OCI-LY1 (cell line): ENCODE measurements around the gene CACNA1H.

ENCODE experiments used
- H2AFZ ChIP-seq: fragments of 200-600 bp; sonication (generic), shearing (Covaris generic); 2 replicates; pipeline ENCODE4 v1.6.0; 2014; ENCODE audit warnings: antibody characterized with exemption, mild to moderate bottlenecking, low read length
- H3F3A ChIP-seq: fragments of 200-600 bp; sonication (generic), shearing (Covaris generic); 2 replicates; pipeline ENCODE4 v1.6.0; 2014; ENCODE audit warnings: mild to moderate bottlenecking, antibody characterized with exemption, low read length, moderate library complexity; ENCODE audit not compliant: insufficient read depth
- H3K27ac ChIP-seq: fragments of 200-600 bp; sonication (generic); 2 replicates; pipeline ENCODE4 v1.5.1; 2014; ENCODE audit warnings: low read length, mixed run types, mild to moderate bottlenecking, low read depth; ENCODE audit not compliant: poor library complexity, severe bottlenecking
- H3K27me3 ChIP-seq: fragments of 200-600 bp; sonication (generic); 2 replicates; pipeline ENCODE4 v1.6.0; 2014; ENCODE audit warnings: antibody characterized with exemption, mild to moderate bottlenecking, low read length, moderate library complexity; ENCODE audit not compliant: insufficient read depth
- H3K36me3 ChIP-seq: fragments of 200-600 bp; sonication (generic); 2 replicates; pipeline ENCODE4 v1.6.1; 2014; ENCODE audit warnings: mild to moderate bottlenecking, antibody characterized with exemption, low read length, moderate library complexity, mixed read lengths; ENCODE audit not compliant: insufficient read depth
- H3K4me1 ChIP-seq: fragments of 200-600 bp; sonication (generic); 2 replicates; pipeline ENCODE4 v1.5.1; 2014; ENCODE audit warnings: mild to moderate bottlenecking, low read length, moderate library complexity; ENCODE audit not compliant: insufficient read depth, severe bottlenecking
- H3K4me2 ChIP-seq: fragments of 200-600 bp; sonication (generic), shearing (Covaris generic); 2 replicates; pipeline ENCODE4 v1.6.1; 2014; ENCODE audit warnings: low read length
- H3K4me3 ChIP-seq: fragments of 200-600 bp; sonication (generic); 2 replicates; pipeline ENCODE4 v1.5.1; 2014; ENCODE audit warnings: low read length, low read depth, mild to moderate bottlenecking, mixed read lengths; ENCODE audit not compliant: poor library complexity, severe bottlenecking
- H3K79me2 ChIP-seq: fragments of 200-600 bp; shearing (Covaris generic); 2 replicates; pipeline ENCODE4 v1.6.1; 2016; ENCODE audit warnings: mixed run types, low read length, mixed read lengths; ENCODE audit not compliant: insufficient read depth
- H3K9ac ChIP-seq: fragments of 200-600 bp; sonication (generic), shearing (Covaris generic); 2 replicates; pipeline ENCODE4 v1.6.1; 2014; ENCODE audit warnings: mild to moderate bottlenecking, low read length, mixed read lengths
- H3K9me2 ChIP-seq: fragments of 200-600 bp; sonication (generic), shearing (Covaris generic); 2 replicates; pipeline ENCODE4 v1.6.1; 2014; ENCODE audit warnings: low read depth, mild to moderate bottlenecking, low read length, mixed read lengths
- H3K9me3 ChIP-seq: fragments of 200-600 bp; shearing (Covaris generic); 2 replicates; pipeline ENCODE4 v1.6.1; 2014; ENCODE audit warnings: low read length, mixed read lengths
- H4K20me1 ChIP-seq: fragments of 200-600 bp; sonication (generic), shearing (Covaris generic); 2 replicates; pipeline ENCODE4 v1.6.0; 2016; ENCODE audit warnings: mild to moderate bottlenecking, low read length; ENCODE audit not compliant: insufficient read depth
- CTCF ChIP-seq: fragments of 200-600 bp; sonication (generic), shearing (Covaris generic); IDR thresholded peaks from 2 replicates; pipeline ENCODE4 v1.5.1; 2017; ENCODE audit warnings: mild to moderate bottlenecking, antibody characterized with exemption, low read length, moderate library complexity, mixed read lengths
- EZH2 ChIP-seq: fragments of 200-600 bp; sonication (generic), shearing (Covaris generic); IDR thresholded peaks from 2 replicates; pipeline ENCODE4 v1.8.0; 2017; ENCODE audit warnings: borderline replicate concordance, mixed run types, mild to moderate bottlenecking, antibody characterized with exemption, low read length, moderate library complexity, mixed read lengths

Gene CACNA1H

DNA sequence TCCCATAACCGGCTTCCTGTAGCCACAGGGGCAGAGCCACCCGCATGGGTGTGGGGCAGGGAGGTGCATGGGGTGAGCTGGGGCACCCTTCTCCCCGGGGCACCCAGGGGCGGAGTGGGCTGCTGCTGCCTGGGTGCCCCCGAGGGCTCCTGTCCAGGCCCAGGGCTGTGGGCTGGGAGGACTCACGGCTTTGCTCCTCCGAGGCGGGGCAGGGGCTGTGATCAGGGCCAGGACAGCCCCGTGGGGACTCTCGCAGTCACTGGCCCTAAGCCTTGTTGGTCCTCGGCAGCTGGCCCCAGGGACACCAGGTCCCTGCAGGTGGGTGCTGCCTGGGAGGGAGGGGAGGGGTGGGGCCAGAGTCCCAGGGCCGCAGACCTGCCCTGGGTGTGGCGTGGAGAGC is 19.7 kb downstream of the CACNA1H start:
- 0 out of 2 replicates have a peak, but pooled peaks cover 3% of the 10 kb centered on the region for H3K27me3 ChIP-seq
- no peaks in the 10 kb centered on the region for H4K20me1 ChIP-seq
- no peak overlapping the region for H3K4me3 ChIP-seq
- no peak overlapping the region for H3K27ac ChIP-seq
- no peak for TF ChIP-seq EZH2
- no peak for TF ChIP-seq CTCF
- H3K9ac ChIP-seq: no peak overlapping the region
- no peaks in the 10 kb centered on the region for H3K9me3 ChIP-seq
- H3K36me3 ChIP-seq: no peaks in the 10 kb centered on the region
- H3K79me2 ChIP-seq: no peaks in the 10 kb centered on the region
- no peaks in the 10 kb centered on the region for H3K9me2 ChIP-seq
- H3K4me1 ChIP-seq: no peaks in the 10 kb centered on the region
- H3F3A ChIP-seq: no peaks in the 10 kb centered on the region
- no peak overlapping the region for H3K4me2 ChIP-seq
- H2AFZ ChIP-seq: no peak overlapping the region

DNA sequence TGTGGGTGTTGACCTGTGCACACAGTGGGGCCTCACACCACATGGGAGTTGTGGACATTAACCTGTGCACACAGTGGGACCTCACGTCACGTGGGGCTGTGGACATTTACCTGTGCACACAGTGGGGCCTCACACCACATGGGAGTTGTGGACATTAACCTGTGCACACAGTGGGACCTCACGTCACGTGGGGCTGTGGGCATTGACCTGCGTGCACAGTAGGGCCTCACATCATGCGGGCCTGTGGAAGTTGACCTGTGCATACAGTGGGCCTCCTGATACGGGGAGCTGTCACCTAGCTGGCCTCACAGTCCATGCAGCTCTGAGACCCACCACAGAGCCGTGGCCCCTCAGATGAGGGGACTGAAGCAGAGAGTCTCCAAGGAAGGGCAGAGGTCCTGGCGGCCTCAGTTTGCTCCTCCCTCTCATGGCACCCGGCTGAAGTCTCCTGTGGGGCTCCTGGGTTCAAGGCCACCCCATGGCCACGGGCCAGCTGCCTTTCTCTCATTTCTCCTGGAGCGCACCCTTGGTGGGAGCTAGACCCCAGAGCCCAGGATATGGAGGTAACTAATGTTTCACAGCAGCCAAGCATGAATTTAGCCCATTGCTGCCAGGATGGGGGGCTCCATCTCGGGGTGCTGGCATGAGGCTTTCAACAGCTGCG is 21.0 kb downstream of the CACNA1H start:
- H3K36me3 ChIP-seq: no peaks in the 10 kb centered on the region
- H3K4me1 ChIP-seq: no peaks in the 10 kb centered on the region
- TF ChIP-seq EZH2 (no peak), CTCF (no peak)
- no peak overlapping the region for H3K9ac ChIP-seq
- no peaks in the 10 kb centered on the region for H3K9me2 ChIP-seq
- H3K79me2 ChIP-seq: no peaks in the 10 kb centered on the region
- 0 out of 2 replicates have a peak, but pooled peaks cover 3% of the 10 kb centered on the region for H3K27me3 ChIP-seq
- H2AFZ ChIP-seq: no peak overlapping the region
- no peaks in the 10 kb centered on the region for H3K9me3 ChIP-seq
- H3F3A ChIP-seq: no peaks in the 10 kb centered on the region
- H4K20me1 ChIP-seq: no peaks in the 10 kb centered on the region
- no peak overlapping the region for H3K4me2 ChIP-seq
- H3K4me3 ChIP-seq: no peak overlapping the region
- H3K27ac ChIP-seq: no peak overlapping the region

DNA sequence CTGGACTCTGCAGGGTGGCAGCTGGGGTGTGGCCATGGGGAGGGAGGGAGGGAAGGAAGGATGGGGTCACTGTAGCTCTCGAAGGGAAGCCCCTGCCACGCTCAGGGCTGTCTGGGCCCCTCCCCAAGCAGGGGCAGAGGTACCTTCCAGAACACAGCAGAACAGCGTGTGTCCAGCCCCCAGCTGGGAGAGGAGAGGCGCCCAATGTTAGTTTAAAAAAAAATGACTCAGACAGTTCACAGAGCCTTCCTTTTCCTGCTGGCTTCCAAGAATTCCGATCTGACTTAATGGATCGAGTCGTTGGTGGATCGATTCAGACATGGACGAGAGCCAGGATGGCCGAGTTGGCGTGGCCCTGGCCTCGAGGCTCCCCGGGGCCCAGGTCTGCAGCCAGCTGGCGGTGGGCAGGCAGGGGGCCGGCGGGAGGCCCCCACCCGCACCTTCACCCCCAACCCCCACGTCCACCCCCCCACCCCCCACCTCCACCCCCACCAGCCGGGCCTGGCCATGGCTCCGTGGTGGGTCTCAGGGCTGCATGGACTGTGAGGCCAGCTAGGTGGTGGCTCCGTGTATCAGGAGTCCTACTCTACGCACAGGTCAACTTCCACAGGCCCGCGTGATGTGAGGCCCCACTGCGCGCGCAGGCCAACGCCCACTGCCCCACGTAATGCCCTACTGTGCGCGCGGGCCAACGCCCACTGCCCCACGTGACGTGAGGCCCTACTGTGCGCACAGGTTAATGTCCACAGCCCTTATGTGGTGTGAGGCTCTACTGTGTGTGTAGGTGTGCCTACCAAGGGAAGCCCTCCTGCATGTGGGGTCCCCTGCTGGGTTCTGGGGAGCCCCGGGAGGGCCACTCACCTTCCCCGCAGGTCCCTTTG is 21.8 kb downstream of the CACNA1H start:
- H3K4me2 ChIP-seq: no peak overlapping the region
- no peaks in the 10 kb centered on the region for H3K4me1 ChIP-seq
- no peak overlapping the region for H3K27ac ChIP-seq
- H3K4me3 ChIP-seq: no peak overlapping the region
- H3K9ac ChIP-seq: no peak overlapping the region
- H3K9me2 ChIP-seq: no peaks in the 10 kb centered on the region
- H3F3A ChIP-seq: no peaks in the 10 kb centered on the region
- H2AFZ ChIP-seq: no peak overlapping the region
- H4K20me1 ChIP-seq: no peaks in the 10 kb centered on the region
- no peaks in the 10 kb centered on the region for H3K9me3 ChIP-seq
- H3K79me2 ChIP-seq: no peaks in the 10 kb centered on the region
- 0 out of 2 replicates have a peak, but pooled peaks cover 3% of the 10 kb centered on the region for H3K27me3 ChIP-seq
- no peaks in the 10 kb centered on the region for H3K36me3 ChIP-seq
- TF ChIP-seq CTCF (no peak), EZH2 (no peak)
